GM18517 (cell line): Measurements from ENCODE around the gene TCEA2.

Source experiments
- ATAC-seq: cut with Tn5 transposase; IDR thresholded peaks from one replicate; pipeline ENCODE4 v1.9.1; 2021; ENCODE audit warnings: mild to moderate bottlenecking, moderate library complexity; ENCODE audit not compliant: unreplicated experiment

TCEA2 gene

GRCh38 chr20:64119681-64120341 is 56.8 kb downstream of the TCEA2 start:
- no peak for ATAC-seq

GRCh38 chr20:64121586-64121985 is 58.6 kb downstream of the TCEA2 start:
- ATAC-seq: no peak
